Measurements from ENCODE around the gene KCNK1.
"Not testable (repeated sequence)": the region's sequence is repeated elsewhere in the genome, so short reads cannot be mapped to it uniquely, and the experiment has no call there.

- TF ChIP-seq ATF3 (IDR thresholded peaks at IDR 0.05); CTCF (IDR thresholded peaks at IDR 0.05; ENCODE audit: low read depth, low read length, missing input control); HNF4A (conservative IDR thresholded peaks at IDR 0.05); TAF1 (conservative IDR thresholded peaks at IDR 0.05); GABPA (IDR thresholded peaks at IDR 0.05 in 1 of 2, conservative IDR thresholded peaks at IDR 0.05 in 1 of 2); MAX (IDR thresholded peaks at IDR 0.05); FOXA2 (IDR thresholded peaks at IDR 0.05); JUND (IDR thresholded peaks at IDR 0.05); REST (IDR thresholded peaks at IDR 0.05); ZBTB33 (IDR thresholded peaks at IDR 0.05); EGR1 (IDR thresholded peaks at IDR 0.05; ENCODE audit: low read depth in 2 of 2); RAD21 (IDR thresholded peaks at IDR 0.05): not testable (repeated sequence)
These were observed 5.5 kb downstream of the KCNK1 start for GRCh38 chr1:233619414-233619813.

All from liver (tissue), 3 donors.